GM18499 (cell line): Measurements from ENCODE around the gene ERAP2.
"Not testable (repeated sequence)": the region's sequence is repeated elsewhere in the genome, so short reads cannot be mapped to it uniquely, and the experiment has no call there.

ENCODE experiments used
- ATAC-seq: cut with Tn5 transposase; IDR thresholded peaks from one replicate; pipeline ENCODE4 v1.9.1; 2021; ENCODE audit warnings: moderate number of reproducible peaks; ENCODE audit not compliant: insufficient read depth, unreplicated experiment

The ERAP2 gene

GRCh38 chr5:96876292-96876850 lies at the start of gene ERAP2:
Gene ERAP2 (plus strand): TSS chr5:96876500. CDS start chr5:96879686, 3,186 bp downstream.
- ATAC-seq, result peak; percentile 40

- no peak for ATAC-seq
Measured at GRCh38 chr5:96829297-96829696, 47.0 kb upstream of the ERAP2 start.

GRCh38 chr5:96834016-96834415 lies 42.3 kb upstream of the ERAP2 start:
- ATAC-seq, result no peak

- ATAC-seq, result no peak
Measured at GRCh38 chr5:96835791-96836191, 40.5 kb upstream of the ERAP2 start.

- no peak for ATAC-seq
Measured at GRCh38 chr5:96836817-96837216, 39.5 kb upstream of the ERAP2 start.

GRCh38 chr5:96837303-96837702 lies 39.0 kb upstream of the ERAP2 start:
- ATAC-seq, result no peak

- ATAC-seq, result no peak
Measured at GRCh38 chr5:96838201-96839070, 37.9 kb upstream of the ERAP2 start.

GRCh38 chr5:96839071-96839592 lies 37.2 kb upstream of the ERAP2 start:
- no peak for ATAC-seq

- not testable (repeated sequence) for ATAC-seq
Measured at GRCh38 chr5:96841931-96842330, 34.4 kb upstream of the ERAP2 start.

- ATAC-seq, result no peak
Measured at GRCh38 chr5:96843140-96843539, 33.2 kb upstream of the ERAP2 start.

GRCh38 chr5:96844481-96844990 lies 31.8 kb upstream of the ERAP2 start:
- no peak for ATAC-seq

GRCh38 chr5:96851312-96852062 lies 24.8 kb upstream of the ERAP2 start:
- no peak for ATAC-seq

GRCh38 chr5:96852759-96853158 lies 23.5 kb upstream of the ERAP2 start:
- ATAC-seq, result no peak

- no peak for ATAC-seq
Measured at GRCh38 chr5:96854067-96854466, 22.2 kb upstream of the ERAP2 start.

GRCh38 chr5:96855031-96855872 lies 21.0 kb upstream of the ERAP2 start:
- no peak for ATAC-seq

- ATAC-seq, result no peak
Measured at GRCh38 chr5:96856371-96856770, 19.9 kb upstream of the ERAP2 start.

GRCh38 chr5:96857454-96857853 lies 18.8 kb upstream of the ERAP2 start:
- no peak for ATAC-seq

- no peak for ATAC-seq
Measured at GRCh38 chr5:96857924-96858323, 18.4 kb upstream of the ERAP2 start.

GRCh38 chr5:96859375-96859774 lies 16.9 kb upstream of the ERAP2 start:
- ATAC-seq, result no peak

- no peak for ATAC-seq
Measured at GRCh38 chr5:96861076-96861475, 15.2 kb upstream of the ERAP2 start.
